ENCODE results near the gene CMA1. TPM values are rescaled to one million over a fixed set of nuclear protein-coding genes. Genes with fewer than 3 reads are reported as not detected.
"Not testable (repeated sequence)": the region's sequence is repeated elsewhere in the genome, so short reads cannot be mapped to it uniquely, and the experiment has no call there.

CMA1 gene
- total RNA-seq, 1 experiment from 2014 or later: not detected

DNA sequence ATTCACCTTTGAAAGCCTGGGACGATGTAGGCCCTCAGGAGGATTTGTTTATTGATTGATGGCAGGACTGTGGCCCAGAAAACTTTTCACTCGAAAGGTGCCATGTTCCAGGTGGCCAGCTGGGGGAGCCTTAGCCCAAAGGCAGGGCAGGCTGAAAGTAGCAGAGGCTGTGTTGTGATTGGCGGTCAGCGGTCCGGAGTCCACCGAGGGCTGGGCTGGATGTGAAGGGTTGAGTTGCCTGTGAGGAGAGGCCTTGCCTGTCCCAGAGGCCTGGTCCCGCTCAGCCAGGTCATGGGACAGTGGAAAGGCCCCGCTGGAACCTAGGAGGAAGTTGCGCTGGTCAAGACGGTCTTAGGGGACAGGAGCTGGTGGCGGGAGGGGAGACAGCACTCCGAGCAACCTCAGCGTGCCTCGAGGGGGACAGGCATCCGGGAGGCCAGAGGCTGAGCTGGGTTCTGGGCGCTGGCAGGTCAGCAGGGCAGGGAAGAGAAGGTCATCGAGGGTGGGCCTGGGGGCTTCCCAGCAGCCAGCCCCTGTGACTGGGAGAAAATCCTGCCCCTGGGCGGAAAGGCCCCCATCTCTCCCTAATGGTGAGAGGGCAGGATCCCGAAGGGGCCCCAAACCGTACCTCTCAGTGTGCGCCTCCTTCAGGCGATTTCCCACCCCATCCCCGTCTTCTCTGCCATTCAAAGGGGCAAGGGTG lies 26.3 kb downstream of the CMA1 start:
- H4K8ac ChIP-seq (replicated peaks; ENCODE audit: insufficient read length, low read depth, low read length): no peak overlapping the region
- WGBS (ENCODE audit: extremely low coverage, insufficient read length, low lambda C conversion rate): no CpG with 5 or more reads among the region's 23 CpGs
- no peak overlapping the region for H3K27ac ChIP-seq (ENCODE audit: insufficient read length, low read depth, low read length)
- H3K27me3 ChIP-seq (ENCODE audit: insufficient read depth, low read length): no peaks in the 10 kb centered on the region
- no peak overlapping the region for H3K4me2 ChIP-seq (ENCODE audit: insufficient read depth, insufficient read length, low read length)
- peaks cover 1 to 11% (median 2%) of the 10 kb centered on the region in 3 experiments; a peak in 3 of 7 replicates for H3K36me3 Mint-ChIP-seq (ENCODE audit: insufficient read depth in 1 of 3, low read depth in 3 of 3)
- H3K4me1 Mint-ChIP-seq: peaks cover 16 to 18% of the 10 kb centered on the region in 2 experiments
- no peaks in the 10 kb centered on the region for H3K79me2 ChIP-seq (ENCODE audit: insufficient read depth, low read length)
- H4K5ac ChIP-seq (ENCODE audit: insufficient read length, low read depth, low read length): no peak overlapping the region
- H3K4me3 Mint-ChIP-seq: peak overlapping the region in 1 of 2 experiments; percentile 43; a peak in 4 of 5 replicates
- TF ChIP-seq, protein P1, sequence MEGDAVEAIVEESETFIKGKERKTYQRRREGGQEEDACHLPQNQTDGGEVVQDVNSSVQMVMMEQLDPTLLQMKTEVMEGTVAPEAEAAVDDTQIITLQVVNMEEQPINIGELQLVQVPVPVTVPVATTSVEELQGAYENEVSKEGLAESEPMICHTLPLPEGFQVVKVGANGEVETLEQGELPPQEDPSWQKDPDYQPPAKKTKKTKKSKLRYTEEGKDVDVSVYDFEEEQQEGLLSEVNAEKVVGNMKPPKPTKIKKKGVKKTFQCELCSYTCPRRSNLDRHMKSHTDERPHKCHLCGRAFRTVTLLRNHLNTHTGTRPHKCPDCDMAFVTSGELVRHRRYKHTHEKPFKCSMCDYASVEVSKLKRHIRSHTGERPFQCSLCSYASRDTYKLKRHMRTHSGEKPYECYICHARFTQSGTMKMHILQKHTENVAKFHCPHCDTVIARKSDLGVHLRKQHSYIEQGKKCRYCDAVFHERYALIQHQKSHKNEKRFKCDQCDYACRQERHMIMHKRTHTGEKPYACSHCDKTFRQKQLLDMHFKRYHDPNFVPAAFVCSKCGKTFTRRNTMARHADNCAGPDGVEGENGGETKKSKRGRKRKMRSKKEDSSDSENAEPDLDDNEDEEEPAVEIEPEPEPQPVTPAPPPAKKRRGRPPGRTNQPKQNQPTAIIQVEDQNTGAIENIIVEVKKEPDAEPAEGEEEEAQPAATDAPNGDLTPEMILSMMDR (conservative IDR thresholded peaks at IDR 0.05): peak; percentile 85
- H2BK120ac ChIP-seq (ENCODE audit: low read depth, low read length, poor library complexity, severe bottlenecking): no peak overlapping the region
- H3K14ac ChIP-seq (ENCODE audit: insufficient read depth, low read length): 0 out of 2 replicates have a peak overlapping the region, but pooled peaks have one; percentile 62
- no peak overlapping the region for H3T11ph ChIP-seq (ENCODE audit: low read length)
- H2AK5ac ChIP-seq (ENCODE audit: insufficient read length, low read length): no peak overlapping the region
- no peaks in the 10 kb centered on the region for H3K23me2 ChIP-seq (ENCODE audit: insufficient read length, low read depth, low read length, poor library complexity, severe bottlenecking)
- no peaks in the 10 kb centered on the region for H4K20me1 ChIP-seq (ENCODE audit: control insufficient read depth, insufficient read depth, insufficient read length)
- H3K4me1 ChIP-seq (ENCODE audit: insufficient read depth, low read length): no peaks in the 10 kb centered on the region
- no peak overlapping the region for H2BK15ac ChIP-seq (ENCODE audit: low read depth, low read length)
- no peak overlapping the region for H2BK5ac ChIP-seq (ENCODE audit: insufficient read length, low read length)
- no peak overlapping the region for H2AFZ ChIP-seq (ENCODE audit: low read length)
- H3K4ac ChIP-seq (ENCODE audit: low read depth, low read length): no peak overlapping the region
- no peaks in the 10 kb centered on the region for H3K9me3 ChIP-seq (ENCODE audit: control insufficient read depth, low read depth, low read length)
- peak; percentile 94 for DNase-seq
- no peak overlapping the region for H4K91ac ChIP-seq (ENCODE audit: insufficient read length, low read depth, low read length)
- no peak overlapping the region for H2BK12ac ChIP-seq (ENCODE audit: insufficient read length, low read depth, low read length)
- H3K27me3 Mint-ChIP-seq (ENCODE audit: low read depth): no peaks in the 10 kb centered on the region; the same call in 1 of the 2 replicates
- H3K23ac ChIP-seq (ENCODE audit: insufficient read length, low read depth, low read length): no peak overlapping the region
- no peak overlapping the region for H3K9ac ChIP-seq (ENCODE audit: extremely low read depth, insufficient read length, low read length)
- H3K79me1 ChIP-seq (ENCODE audit: insufficient read depth, low read depth, low read length, poor library complexity, severe bottlenecking): no peaks in the 10 kb centered on the region
- no peak overlapping the region for H2BK20ac ChIP-seq (ENCODE audit: low read depth, low read length, poor library complexity, severe bottlenecking)
- peak overlapping the region; percentile 55 for H3K18ac ChIP-seq (ENCODE audit: insufficient read length, low read depth, low read length)
- peaks cover 0 to 9% of the 10 kb centered on the region in 2 experiments; a peak in 3 of 5 replicates for H3K9me3 Mint-ChIP-seq
- H3K27ac Mint-ChIP-seq: peak overlapping the region in 1 of 3 experiments; percentile 80; a peak in 2 of 7 replicates
- no peak overlapping the region for H3K56ac ChIP-seq (ENCODE audit: insufficient read length, low read depth, low read length)

DNA sequence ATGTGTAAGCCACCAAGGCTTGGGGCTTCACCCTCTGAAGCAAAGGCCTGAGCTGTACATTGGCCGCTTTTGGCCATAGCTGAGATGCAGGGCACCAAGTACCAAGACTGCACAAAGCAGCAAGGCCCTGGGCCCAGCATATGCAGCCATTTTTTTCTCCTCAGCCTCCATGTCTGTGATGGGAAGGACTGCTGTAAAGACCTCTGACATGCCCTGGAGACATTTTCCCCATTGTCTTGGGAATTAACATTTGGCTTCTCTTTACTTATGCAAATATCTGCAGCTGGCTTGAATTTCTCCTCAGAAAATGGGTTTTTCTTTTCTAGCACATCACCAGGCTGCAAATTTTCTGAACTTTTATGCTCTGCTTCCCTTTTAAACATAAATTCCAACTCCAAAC lies 28.1 kb downstream of the CMA1 start:
- peak overlapping the region; percentile 59 for H3K18ac ChIP-seq (ENCODE audit: insufficient read length, low read depth, low read length)
- not testable (repeated sequence) for H3K9me3 Mint-ChIP-seq; H3K56ac ChIP-seq (ENCODE audit: insufficient read length, low read depth, low read length); H4K8ac ChIP-seq (replicated peaks; ENCODE audit: insufficient read length, low read depth, low read length); H4K20me1 ChIP-seq (ENCODE audit: control insufficient read depth, insufficient read depth, insufficient read length); H3K23me2 ChIP-seq (ENCODE audit: insufficient read length, low read depth, low read length, poor library complexity, severe bottlenecking); H3K14ac ChIP-seq (ENCODE audit: insufficient read depth, low read length); H3K23ac ChIP-seq (ENCODE audit: insufficient read length, low read depth, low read length); DNase-seq; H3K9me3 ChIP-seq (ENCODE audit: control insufficient read depth, low read depth, low read length); H3T11ph ChIP-seq (ENCODE audit: low read length); H4K91ac ChIP-seq (ENCODE audit: insufficient read length, low read depth, low read length); H2AFZ ChIP-seq (ENCODE audit: low read length); H2BK15ac ChIP-seq (ENCODE audit: low read depth, low read length); H3K4me1 ChIP-seq (ENCODE audit: insufficient read depth, low read length); H2AK5ac ChIP-seq (ENCODE audit: insufficient read length, low read length); H3K4me2 ChIP-seq (ENCODE audit: insufficient read depth, insufficient read length, low read length); H3K79me2 ChIP-seq (ENCODE audit: insufficient read depth, low read length); H3K4me3 Mint-ChIP-seq; H4K5ac ChIP-seq (ENCODE audit: insufficient read length, low read depth, low read length); H3K27me3 Mint-ChIP-seq (ENCODE audit: low read depth); H3K27me3 ChIP-seq (ENCODE audit: insufficient read depth, low read length); H3K79me1 ChIP-seq (ENCODE audit: insufficient read depth, low read depth, low read length, poor library complexity, severe bottlenecking); H2BK20ac ChIP-seq (ENCODE audit: low read depth, low read length, poor library complexity, severe bottlenecking); H2BK5ac ChIP-seq (ENCODE audit: insufficient read length, low read length); H2BK120ac ChIP-seq (ENCODE audit: low read depth, low read length, poor library complexity, severe bottlenecking); H3K27ac ChIP-seq (ENCODE audit: insufficient read length, low read depth, low read length); H3K4ac ChIP-seq (ENCODE audit: low read depth, low read length); H2BK12ac ChIP-seq (ENCODE audit: insufficient read length, low read depth, low read length); H3K9ac ChIP-seq (ENCODE audit: extremely low read depth, insufficient read length, low read length)
- WGBS (ENCODE audit: extremely low coverage, insufficient read length, low lambda C conversion rate): no CpG with 5 or more reads among the region's 1 CpG
- H3K27ac Mint-ChIP-seq: peak overlapping the region in 1 of 3 experiments; percentile 69; a peak in 2 of 7 replicates
- H3K4me1 Mint-ChIP-seq: peaks cover 16 to 18% of the 10 kb centered on the region in 2 experiments
- H3K36me3 Mint-ChIP-seq (ENCODE audit: insufficient read depth in 1 of 3, low read depth in 3 of 3): peaks cover 1 to 11% (median 2%) of the 10 kb centered on the region in 3 experiments; a peak in 3 of 7 replicates

Measured in H9 (cell line).